Progenitor cell of endocrine pancreas (in vitro differentiated cells): ENCODE data around the gene SUMF1. TPM values are rescaled to one million over a fixed set of nuclear protein-coding genes. Genes with fewer than 3 reads are reported as not detected.

Source experiments
- DNase-seq: peaks from one replicate; pipeline ENCODE4 v3.0.0; 2021; ENCODE audit warnings: low spot score; ENCODE audit not compliant: unreplicated experiment
- H3K27ac Mint-ChIP-seq: 2 replicates; pipeline ENCODE4 v1.8.0; 2021; ENCODE audit warnings: mild to moderate bottlenecking, moderate library complexity, mixed read lengths
- H3K27me3 Mint-ChIP-seq: 2 replicates; pipeline ENCODE4 v1.8.0; 2021; ENCODE audit warnings: mixed read lengths
- H3K36me3 Mint-ChIP-seq: 2 replicates; pipeline ENCODE4 v1.8.0; 2022; ENCODE audit warnings: mixed read lengths; ENCODE audit not compliant: insufficient read depth
- H3K4me1 Mint-ChIP-seq: 2 replicates; pipeline ENCODE4 v1.8.0; 2021; ENCODE audit warnings: low read depth, mixed read lengths
- H3K4me3 Mint-ChIP-seq: 2 replicates; pipeline ENCODE4 v1.8.0; 2021; ENCODE audit warnings: low read depth, mild to moderate bottlenecking, moderate library complexity, mixed read lengths
- H3K9me3 Mint-ChIP-seq: 2 replicates; pipeline ENCODE4 v1.8.0; 2021; ENCODE audit warnings: low read depth, mixed read lengths
- total RNA-seq: library from RNA; stranded (reverse); gene quantifications from 2 replicates; pipeline ENCODE4 v1.2.1, GENCODE V29; 2021
- TF ChIP-seq, protein P1 (sequence below): fragments of 200-600 bp; sonication (generic); IDR thresholded peaks from one replicate; pipeline ENCODE4 v1.5.0; 2021; ENCODE audit warnings: antibody characterized with exemption, mild to moderate bottlenecking; ENCODE audit not compliant: unreplicated experiment

The SUMF1 gene
- total RNA-seq, 1 donor from 2014 or later: 25.0 TPM

DNA sequence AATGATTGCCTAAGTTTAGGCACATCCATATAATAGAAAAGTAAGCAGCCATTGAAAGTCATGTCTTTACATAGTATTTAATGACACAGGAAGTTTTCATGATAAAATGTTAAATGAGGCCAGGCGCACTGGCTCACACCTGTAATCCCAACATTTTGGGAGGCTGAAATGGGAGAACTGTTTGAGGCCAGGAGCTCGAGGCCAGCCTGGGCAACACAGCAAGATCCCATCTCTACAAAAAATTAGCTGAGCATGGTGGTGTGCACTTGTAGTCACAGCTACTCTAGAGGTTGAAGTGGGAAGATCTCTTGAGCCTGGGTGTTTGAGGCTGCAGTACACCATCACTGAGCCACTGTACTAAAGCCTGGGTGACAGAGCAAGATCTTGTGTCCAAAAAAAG, 104.5 kb downstream of the SUMF1 start:
- no peaks in the 10 kb centered on the region for H3K9me3 Mint-ChIP-seq
- H3K4me1 Mint-ChIP-seq: no peaks in the 10 kb centered on the region
- no peak for DNase-seq
- no peak overlapping the region for H3K27ac Mint-ChIP-seq
- TF ChIP-seq, protein P1, sequence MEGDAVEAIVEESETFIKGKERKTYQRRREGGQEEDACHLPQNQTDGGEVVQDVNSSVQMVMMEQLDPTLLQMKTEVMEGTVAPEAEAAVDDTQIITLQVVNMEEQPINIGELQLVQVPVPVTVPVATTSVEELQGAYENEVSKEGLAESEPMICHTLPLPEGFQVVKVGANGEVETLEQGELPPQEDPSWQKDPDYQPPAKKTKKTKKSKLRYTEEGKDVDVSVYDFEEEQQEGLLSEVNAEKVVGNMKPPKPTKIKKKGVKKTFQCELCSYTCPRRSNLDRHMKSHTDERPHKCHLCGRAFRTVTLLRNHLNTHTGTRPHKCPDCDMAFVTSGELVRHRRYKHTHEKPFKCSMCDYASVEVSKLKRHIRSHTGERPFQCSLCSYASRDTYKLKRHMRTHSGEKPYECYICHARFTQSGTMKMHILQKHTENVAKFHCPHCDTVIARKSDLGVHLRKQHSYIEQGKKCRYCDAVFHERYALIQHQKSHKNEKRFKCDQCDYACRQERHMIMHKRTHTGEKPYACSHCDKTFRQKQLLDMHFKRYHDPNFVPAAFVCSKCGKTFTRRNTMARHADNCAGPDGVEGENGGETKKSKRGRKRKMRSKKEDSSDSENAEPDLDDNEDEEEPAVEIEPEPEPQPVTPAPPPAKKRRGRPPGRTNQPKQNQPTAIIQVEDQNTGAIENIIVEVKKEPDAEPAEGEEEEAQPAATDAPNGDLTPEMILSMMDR: no peak
- no peaks in the 10 kb centered on the region for H3K27me3 Mint-ChIP-seq
- no peak overlapping the region for H3K4me3 Mint-ChIP-seq
- peaks cover 6% of the 10 kb centered on the region for H3K36me3 Mint-ChIP-seq

DNA sequence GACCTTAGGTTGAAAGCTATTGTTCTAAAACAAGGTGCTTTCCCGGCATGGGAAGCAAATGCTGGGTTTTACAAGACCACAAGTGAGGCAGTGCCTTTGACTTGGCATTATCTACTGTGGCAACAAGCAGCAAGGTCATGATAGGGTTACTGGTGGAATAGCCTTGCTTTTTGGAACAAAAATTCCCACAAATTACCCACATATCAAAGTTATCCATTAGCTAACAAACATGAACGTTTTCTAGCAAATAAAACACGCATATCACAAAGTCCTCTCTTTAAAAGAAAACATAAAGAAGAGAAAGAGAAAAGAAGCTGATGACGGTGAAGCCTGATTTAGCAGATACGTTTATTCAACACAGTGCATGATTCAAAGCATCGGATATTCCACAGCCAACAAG, 106.3 kb downstream of the SUMF1 start:
- no peak for DNase-seq
- H3K9me3 Mint-ChIP-seq: no peaks in the 10 kb centered on the region
- no peak overlapping the region for H3K4me3 Mint-ChIP-seq
- H3K4me1 Mint-ChIP-seq: peaks cover 1% of the 10 kb centered on the region
- peaks cover 6% of the 10 kb centered on the region for H3K36me3 Mint-ChIP-seq
- TF ChIP-seq, protein P1: no peak
- no peaks in the 10 kb centered on the region for H3K27me3 Mint-ChIP-seq
- no peak overlapping the region for H3K27ac Mint-ChIP-seq

DNA sequence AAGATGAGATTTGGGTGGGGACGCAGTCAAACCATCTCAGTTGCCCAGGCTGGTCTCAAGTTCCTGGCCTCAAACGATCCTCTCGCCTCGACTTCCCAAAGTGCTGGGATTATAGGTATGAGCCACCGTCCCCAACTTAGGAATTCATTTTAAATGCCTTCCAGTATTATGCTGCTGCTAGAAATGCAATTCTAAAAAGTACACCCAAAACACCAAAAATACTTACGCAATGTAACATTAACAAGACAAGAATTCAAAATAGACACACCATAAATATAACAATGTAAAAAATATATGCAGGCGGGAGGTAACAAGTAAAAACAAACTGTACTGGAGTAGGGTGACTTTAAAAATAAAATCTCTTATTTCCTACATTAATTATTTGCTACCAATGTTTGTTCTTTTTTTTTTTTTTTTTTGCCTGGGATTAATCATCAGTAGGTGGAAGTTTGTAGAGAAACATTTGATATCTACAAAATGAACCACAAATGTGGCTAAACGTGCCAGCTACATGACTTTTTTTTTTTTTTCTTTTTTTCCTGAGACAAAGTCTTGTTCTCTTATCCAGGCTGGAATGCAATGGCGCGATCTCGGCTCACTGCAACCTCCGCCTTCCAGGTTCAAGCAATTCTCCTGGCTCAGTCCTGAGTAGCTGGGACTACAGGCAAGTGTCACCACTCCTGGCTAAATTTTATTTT, 107.1 kb downstream of the SUMF1 start:
- Mint-ChIP-seq H3K9me3 (no peaks in the 10 kb centered on the region), H3K27ac (no peak overlapping the region), H3K4me1 (peaks cover 6% of the 10 kb centered on the region), H3K36me3 (peaks cover 6% of the 10 kb centered on the region), H3K4me3 (no peak overlapping the region), H3K27me3 (no peaks in the 10 kb centered on the region)
- no peak for DNase-seq
- TF ChIP-seq, protein P1: no peak

DNA sequence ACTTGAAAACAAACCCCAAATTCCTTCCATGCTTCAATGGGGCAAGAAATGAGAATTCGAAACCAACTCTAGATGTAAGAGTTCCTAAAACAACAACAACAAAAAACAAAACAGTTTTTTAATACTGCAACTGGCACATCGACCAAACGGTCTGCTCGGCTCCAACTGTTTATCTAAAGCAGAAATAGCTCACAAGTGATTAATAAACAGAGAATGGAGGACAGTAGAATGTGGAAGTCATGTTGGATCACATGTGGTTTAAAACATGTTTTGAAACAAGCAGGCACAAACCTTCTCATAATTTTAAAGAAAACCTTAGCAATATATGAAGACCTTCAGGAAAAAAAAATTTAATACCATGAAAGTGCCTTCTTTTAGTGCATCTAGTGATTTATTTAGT, 108.8 kb downstream of the SUMF1 start:
- Mint-ChIP-seq H3K27ac (no peak overlapping the region), H3K4me1 (peaks cover 6% of the 10 kb centered on the region), H3K27me3 (no peaks in the 10 kb centered on the region), H3K4me3 (no peak overlapping the region), H3K9me3 (no peaks in the 10 kb centered on the region), H3K36me3 (peaks cover 6% of the 10 kb centered on the region)
- no peak for DNase-seq
- TF ChIP-seq, protein P1: no peak

DNA sequence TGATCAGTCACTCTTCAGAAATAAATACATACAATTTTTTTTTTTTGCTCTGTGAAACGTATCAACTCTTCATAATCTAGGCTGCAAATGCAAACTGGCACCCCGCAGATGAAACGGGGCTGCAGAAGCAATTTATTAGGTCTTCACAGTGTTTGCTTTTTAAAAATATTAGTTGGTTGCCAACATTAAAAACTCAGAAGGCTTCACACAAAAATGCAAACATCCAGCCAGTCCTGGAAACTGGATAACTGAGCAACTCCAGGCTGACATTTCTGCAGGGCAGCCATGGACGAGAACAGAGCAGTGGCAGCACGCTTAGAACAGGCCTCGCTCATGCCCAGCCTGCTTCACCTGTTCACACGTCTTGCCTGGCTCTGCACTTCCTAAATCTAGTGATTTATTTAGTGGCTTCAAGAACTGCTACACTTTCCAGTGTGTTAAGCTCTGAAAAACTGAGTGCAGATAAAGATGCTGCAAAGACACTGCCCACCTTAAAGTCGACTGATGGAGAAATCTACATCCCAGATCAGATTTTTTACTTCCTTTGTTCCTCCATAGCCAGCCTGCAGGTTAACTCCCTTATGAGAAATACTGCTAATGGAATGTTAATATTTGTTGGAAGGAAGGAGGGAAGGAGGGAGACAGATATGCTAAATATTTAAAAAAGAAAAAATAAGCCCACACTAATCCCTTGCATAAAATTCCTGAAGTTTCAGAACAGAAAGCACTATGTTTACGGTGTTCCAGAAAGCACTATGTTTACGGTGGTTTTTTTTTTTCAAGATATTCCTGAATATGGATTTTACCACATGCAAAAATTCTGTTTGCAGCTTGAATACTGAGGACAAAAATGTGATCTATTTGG, 110.3 kb downstream of the SUMF1 start:
- Mint-ChIP-seq H3K36me3 (peaks cover 4% of the 10 kb centered on the region), H3K27me3 (no peaks in the 10 kb centered on the region), H3K4me3 (no peak overlapping the region), H3K9me3 (no peaks in the 10 kb centered on the region), H3K27ac (no peak overlapping the region), H3K4me1 (peaks cover 6% of the 10 kb centered on the region)
- no peak for DNase-seq
- TF ChIP-seq, protein P1: no peak
